Astrocyte of the cerebellum (primary cell): ENCODE data around the gene FOXG1.

Source experiments
- DNase-seq: peaks from one replicate; pipeline ENCODE4 v3.0.0-alpha.2; 2011; ENCODE audit warnings: low read depth
- H3K4me3 ChIP-seq: 2 replicates; pipeline ENCODE4 v1.5.1; 2011; ENCODE audit warnings: mild to moderate bottlenecking, low read depth, low read length, moderate library complexity
- in situ Hi-C: cut with HindIII; loops from 2 replicates; pipeline ENCODE4 v1.10.0; 2017; ENCODE audit warnings: low sequenced_read_pairs
- TF ChIP-seq, protein P1 (sequence below): IDR thresholded peaks from 2 replicates; pipeline ENCODE4 v1.5.1; 2012; ENCODE audit warnings: low read length, low read depth, moderate library complexity, mild to moderate bottlenecking; ENCODE audit errors: missing control alignments

The FOXG1 gene

GRCh38 chr14:28770061-28770460 lies 3.5 kb downstream of the FOXG1 start:
- TF ChIP-seq, protein P1, sequence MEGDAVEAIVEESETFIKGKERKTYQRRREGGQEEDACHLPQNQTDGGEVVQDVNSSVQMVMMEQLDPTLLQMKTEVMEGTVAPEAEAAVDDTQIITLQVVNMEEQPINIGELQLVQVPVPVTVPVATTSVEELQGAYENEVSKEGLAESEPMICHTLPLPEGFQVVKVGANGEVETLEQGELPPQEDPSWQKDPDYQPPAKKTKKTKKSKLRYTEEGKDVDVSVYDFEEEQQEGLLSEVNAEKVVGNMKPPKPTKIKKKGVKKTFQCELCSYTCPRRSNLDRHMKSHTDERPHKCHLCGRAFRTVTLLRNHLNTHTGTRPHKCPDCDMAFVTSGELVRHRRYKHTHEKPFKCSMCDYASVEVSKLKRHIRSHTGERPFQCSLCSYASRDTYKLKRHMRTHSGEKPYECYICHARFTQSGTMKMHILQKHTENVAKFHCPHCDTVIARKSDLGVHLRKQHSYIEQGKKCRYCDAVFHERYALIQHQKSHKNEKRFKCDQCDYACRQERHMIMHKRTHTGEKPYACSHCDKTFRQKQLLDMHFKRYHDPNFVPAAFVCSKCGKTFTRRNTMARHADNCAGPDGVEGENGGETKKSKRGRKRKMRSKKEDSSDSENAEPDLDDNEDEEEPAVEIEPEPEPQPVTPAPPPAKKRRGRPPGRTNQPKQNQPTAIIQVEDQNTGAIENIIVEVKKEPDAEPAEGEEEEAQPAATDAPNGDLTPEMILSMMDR: no peak
- DNase-seq: no peak
- in situ Hi-C loops: no loop called here
- peak overlapping the region; percentile 51 for H3K4me3 ChIP-seq

DNA sequence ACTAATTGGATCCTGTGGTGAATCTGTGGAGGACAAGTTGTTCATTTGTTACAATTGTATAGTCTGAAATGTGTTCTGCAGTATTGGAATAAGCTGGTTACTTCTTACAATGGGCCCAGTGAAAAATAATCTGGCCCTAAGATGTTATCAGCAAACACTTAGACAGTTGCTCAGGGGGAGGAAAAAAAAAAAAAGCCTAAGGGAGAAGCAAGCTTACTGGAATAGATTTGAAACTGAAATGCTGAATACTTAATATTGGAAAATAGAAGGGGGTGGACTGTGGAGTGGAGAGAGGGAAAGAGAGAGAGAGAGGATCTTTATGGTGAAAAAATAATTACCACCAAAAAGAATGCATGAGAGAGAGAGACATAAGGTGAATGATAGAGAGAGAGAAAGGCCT lies 4.0 kb downstream of the FOXG1 start:
- DNase-seq: no peak
- H3K4me3 ChIP-seq: peak overlapping the region; percentile 51
- TF ChIP-seq, protein P1: no peak
- in situ Hi-C loops: no loop called here

- peak overlapping the region; percentile 51 for H3K4me3 ChIP-seq
- DNase-seq: no peak
- in situ Hi-C loops: no loop called here
- TF ChIP-seq, protein P1: no peak
Measured at GRCh38 chr14:28771168-28771567, 4.6 kb downstream of the FOXG1 start.

GRCh38 chr14:28772613-28773012 lies 6.0 kb downstream of the FOXG1 start:
- DNase-seq: no peak
- H3K4me3 ChIP-seq: peak overlapping the region; percentile 52
- TF ChIP-seq, protein P1: no peak
- in situ Hi-C loops: no loop called here

- in situ Hi-C loops: no loop called here
Measured at GRCh38 chr14:28773176-28773575, 6.6 kb downstream of the FOXG1 start.

GRCh38 chr14:28773861-28774691 lies 7.5 kb downstream of the FOXG1 start:
- in situ Hi-C loops: no loop called here
- peak; percentile 74 for DNase-seq
- TF ChIP-seq, protein P1: peak; percentile 76

More at GRCh38 chr14:28773176-28773575, 6.6 kb downstream of the FOXG1 start:
- peak overlapping the region; percentile 52 for H3K4me3 ChIP-seq
- TF ChIP-seq, protein P1: peak; percentile 14
- no peak for DNase-seq

More at GRCh38 chr14:28773861-28774691, 7.5 kb downstream of the FOXG1 start:
- H3K4me3 ChIP-seq: peak overlapping the region; percentile 52
